ENCODE results near the gene WNT1.

WNT1 gene

DNA sequence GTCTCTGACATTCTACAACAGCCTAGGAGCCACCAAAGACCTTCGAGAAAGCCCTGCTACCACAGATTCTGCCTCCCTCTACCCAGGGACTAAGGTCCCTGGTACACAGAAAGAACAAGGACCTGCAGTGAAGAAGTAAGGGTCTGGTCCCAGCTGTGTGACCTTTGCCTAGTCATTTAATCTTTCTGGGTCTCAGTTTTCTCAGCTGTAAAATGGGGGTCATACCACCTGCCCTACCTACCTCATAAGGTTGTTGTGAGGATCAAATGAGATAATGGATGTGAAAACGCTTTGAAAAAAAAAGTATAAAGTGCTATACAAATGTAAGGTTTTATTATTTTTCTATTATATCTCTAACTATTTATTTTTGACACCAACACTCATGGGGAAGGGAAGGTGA is 45.7 kb downstream of the WNT1 start:
- H4K20me1 ChIP-seq (ENCODE audit: insufficient read depth, low read length) = no peaks in the 10 kb centered on the region
- peaks cover 42% of the 10 kb centered on the region for H3K36me3 ChIP-seq (replicated peaks; ENCODE audit: low read depth, low read length)

GRCh38 chr12:49024543-49024942 is 46.4 kb downstream of the WNT1 start:
- H3K9ac ChIP-seq (ENCODE audit: low read length) = no peak overlapping the region
- H3K4me2 ChIP-seq (ENCODE audit: low read length) = no peak overlapping the region
- no peaks in the 10 kb centered on the region for H3K9me3 ChIP-seq (ENCODE audit: insufficient read depth, low read length)
- no peak overlapping the region for H3K4me3 ChIP-seq (ENCODE audit: low read length)
- H3K4me1 ChIP-seq (ENCODE audit: low read length) = peaks cover 5% of the 10 kb centered on the region
- peaks cover 47% of the 10 kb centered on the region for H3K36me3 ChIP-seq (replicated peaks; ENCODE audit: low read depth, low read length)
- H3K27me3 ChIP-seq (ENCODE audit: low read depth, low read length) = no peaks in the 10 kb centered on the region
- H2AFZ ChIP-seq (ENCODE audit: low read depth, low read length) = no peak overlapping the region
- TF ChIP-seq EZH2phosphoT487 (IDR thresholded peaks at IDR 0.05; ENCODE audit: low read depth) (no peak), CTCF (IDR thresholded peaks at IDR 0.05; ENCODE audit: low read depth, low read length) (no peak)
- H3K27ac ChIP-seq (ENCODE audit: low read length) = no peak overlapping the region
- no peaks in the 10 kb centered on the region for H4K20me1 ChIP-seq (ENCODE audit: insufficient read depth, low read length)
- H3K79me2 ChIP-seq (ENCODE audit: low read length) = no peaks in the 10 kb centered on the region

More for the DNA sequence above, 45.7 kb downstream of the WNT1 start:
- no peak overlapping the region for H2AFZ ChIP-seq (ENCODE audit: low read depth, low read length)
- H3K9me3 ChIP-seq (ENCODE audit: insufficient read depth, low read length) = no peaks in the 10 kb centered on the region
- peaks cover 8% of the 10 kb centered on the region for H3K4me1 ChIP-seq (ENCODE audit: low read length)
- TF ChIP-seq EZH2phosphoT487 (IDR thresholded peaks at IDR 0.05; ENCODE audit: low read depth) (no peak), CTCF (IDR thresholded peaks at IDR 0.05; ENCODE audit: low read depth, low read length) (no peak)
- no peak overlapping the region for H3K27ac ChIP-seq (ENCODE audit: low read length)
- H3K79me2 ChIP-seq (ENCODE audit: low read length) = no peaks in the 10 kb centered on the region
- H3K9ac ChIP-seq (ENCODE audit: low read length) = no peak overlapping the region
- no peak overlapping the region for H3K4me3 ChIP-seq (ENCODE audit: low read length)
- H3K4me2 ChIP-seq (ENCODE audit: low read length) = no peak overlapping the region
- no peaks in the 10 kb centered on the region for H3K27me3 ChIP-seq (ENCODE audit: low read depth, low read length)

- Histone ChIP-seq H3K36me3 (replicated peaks; ENCODE audit: low read depth, low read length) (peaks cover 53% of the 10 kb centered on the region), H2AFZ (ENCODE audit: low read depth, low read length) (no peak overlapping the region), H3K9ac (ENCODE audit: low read length) (no peak overlapping the region), H3K4me2 (ENCODE audit: low read length) (no peak overlapping the region), H3K4me3 (ENCODE audit: low read length) (no peak overlapping the region), H3K9me3 (ENCODE audit: insufficient read depth, low read length) (no peaks in the 10 kb centered on the region), H3K27ac (ENCODE audit: low read length) (no peak overlapping the region), H3K27me3 (ENCODE audit: low read depth, low read length) (no peaks in the 10 kb centered on the region), H3K4me1 (ENCODE audit: low read length) (no peaks in the 10 kb centered on the region), H3K79me2 (ENCODE audit: low read length) (no peaks in the 10 kb centered on the region), H4K20me1 (ENCODE audit: insufficient read depth, low read length) (no peaks in the 10 kb centered on the region)
- no peak for TF ChIP-seq CTCF (IDR thresholded peaks at IDR 0.05; ENCODE audit: low read depth, low read length)
Measured at GRCh38 chr12:49025463-49025862, 47.3 kb downstream of the WNT1 start.

- Histone ChIP-seq H3K79me2 (ENCODE audit: low read length) (no peaks in the 10 kb centered on the region), H2AFZ (ENCODE audit: low read depth, low read length) (no peak overlapping the region), H3K27me3 (ENCODE audit: low read depth, low read length) (no peaks in the 10 kb centered on the region), H3K4me1 (ENCODE audit: low read length) (no peaks in the 10 kb centered on the region), H3K36me3 (replicated peaks; ENCODE audit: low read depth, low read length) (peaks cover 60% of the 10 kb centered on the region), H3K27ac (ENCODE audit: low read length) (no peak overlapping the region), H3K4me2 (ENCODE audit: low read length) (no peak overlapping the region), H3K4me3 (ENCODE audit: low read length) (no peak overlapping the region), H3K9ac (ENCODE audit: low read length) (no peak overlapping the region), H4K20me1 (ENCODE audit: insufficient read depth, low read length) (no peaks in the 10 kb centered on the region), H3K9me3 (ENCODE audit: insufficient read depth, low read length) (no peaks in the 10 kb centered on the region)
- TF ChIP-seq EZH2phosphoT487 (IDR thresholded peaks at IDR 0.05; ENCODE audit: low read depth) = no peak
- TF ChIP-seq CTCF (IDR thresholded peaks at IDR 0.05; ENCODE audit: low read depth, low read length) = no peak
Measured at GRCh38 chr12:49026101-49026500, 48.0 kb downstream of the WNT1 start.

All from OCI-LY3 (cell line).